WERI-Rb-1 (cell line): Measurements from ENCODE around the gene VAV3.

ENCODE experiments used
- DNase-seq: peaks from one replicate; pipeline ENCODE4 v3.0.0-alpha.2; 2020
- H3K27ac ChIP-seq: fragments of 250-450 bp; sonication (Bioruptor Pico); 2 replicates; pipeline ENCODE4 v1.5.1; 2020; ENCODE audit warnings: mild to moderate bottlenecking, moderate library complexity
- H3K27me3 ChIP-seq: fragments of 250-450 bp; sonication (Bioruptor Pico); 2 replicates; pipeline ENCODE4 v1.5.1; 2021; ENCODE audit warnings: mild to moderate bottlenecking, low read depth, moderate library complexity; ENCODE audit not compliant: insufficient read depth, severe bottlenecking
- H3K36me3 ChIP-seq: fragments of 250-450 bp; sonication (Bioruptor Pico); 2 replicates; pipeline ENCODE4 v1.5.1; 2020; ENCODE audit warnings: mild to moderate bottlenecking, moderate library complexity
- H3K4me3 ChIP-seq: 2 replicates; pipeline ENCODE4 v1.5.1; 2011; ENCODE audit warnings: low read depth, mild to moderate bottlenecking, control low read depth, low read length
- H3K9me3 ChIP-seq: fragments of 250-450 bp; sonication (Bioruptor Pico); 2 replicates; pipeline ENCODE4 v1.5.1; 2021; ENCODE audit warnings: mild to moderate bottlenecking, moderate library complexity; ENCODE audit not compliant: severe bottlenecking
- TF ChIP-seq, protein P1 (sequence below): IDR thresholded peaks from 2 replicates; pipeline ENCODE4 v1.5.1; 2011; ENCODE audit warnings: low read depth, mild to moderate bottlenecking, control low read depth, inconsistent platforms, low read length

Gene VAV3

DNA sequence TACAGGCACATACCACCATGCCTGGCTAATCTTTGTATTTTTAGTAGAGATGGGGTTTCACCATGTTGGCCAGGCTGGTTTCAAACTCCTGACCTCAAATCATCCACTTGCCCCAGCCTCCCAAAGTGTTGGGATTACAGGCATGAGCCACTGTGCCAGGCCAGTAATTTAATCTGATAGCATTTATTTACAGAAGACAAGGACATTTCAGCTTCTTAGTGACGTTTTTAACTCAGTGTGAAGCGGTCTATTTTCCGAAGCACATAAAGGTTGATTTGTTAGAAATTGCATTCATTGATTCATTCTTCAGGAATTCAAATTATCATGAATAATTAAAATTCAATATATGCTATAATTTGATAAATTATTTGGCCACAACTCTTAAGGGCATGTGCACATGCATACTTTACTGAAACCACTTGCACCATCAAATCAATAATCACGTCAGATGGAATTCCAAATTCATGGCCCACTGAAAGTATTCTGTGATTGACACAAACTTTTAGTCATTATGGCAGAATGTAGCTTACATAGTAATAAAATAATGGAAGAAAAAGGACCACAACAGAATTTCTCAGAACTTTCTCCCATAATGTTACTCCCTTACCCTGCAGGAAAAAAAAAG lies 339.5 kb downstream of the VAV3 start:
- H3K36me3 ChIP-seq = no peaks in the 10 kb centered on the region
- no peak overlapping the region for H3K4me3 ChIP-seq
- DNase-seq = no peak
- no peaks in the 10 kb centered on the region for H3K27me3 ChIP-seq
- H3K9me3 ChIP-seq = no peaks in the 10 kb centered on the region
- H3K27ac ChIP-seq = no peak overlapping the region
- TF ChIP-seq, protein P1, sequence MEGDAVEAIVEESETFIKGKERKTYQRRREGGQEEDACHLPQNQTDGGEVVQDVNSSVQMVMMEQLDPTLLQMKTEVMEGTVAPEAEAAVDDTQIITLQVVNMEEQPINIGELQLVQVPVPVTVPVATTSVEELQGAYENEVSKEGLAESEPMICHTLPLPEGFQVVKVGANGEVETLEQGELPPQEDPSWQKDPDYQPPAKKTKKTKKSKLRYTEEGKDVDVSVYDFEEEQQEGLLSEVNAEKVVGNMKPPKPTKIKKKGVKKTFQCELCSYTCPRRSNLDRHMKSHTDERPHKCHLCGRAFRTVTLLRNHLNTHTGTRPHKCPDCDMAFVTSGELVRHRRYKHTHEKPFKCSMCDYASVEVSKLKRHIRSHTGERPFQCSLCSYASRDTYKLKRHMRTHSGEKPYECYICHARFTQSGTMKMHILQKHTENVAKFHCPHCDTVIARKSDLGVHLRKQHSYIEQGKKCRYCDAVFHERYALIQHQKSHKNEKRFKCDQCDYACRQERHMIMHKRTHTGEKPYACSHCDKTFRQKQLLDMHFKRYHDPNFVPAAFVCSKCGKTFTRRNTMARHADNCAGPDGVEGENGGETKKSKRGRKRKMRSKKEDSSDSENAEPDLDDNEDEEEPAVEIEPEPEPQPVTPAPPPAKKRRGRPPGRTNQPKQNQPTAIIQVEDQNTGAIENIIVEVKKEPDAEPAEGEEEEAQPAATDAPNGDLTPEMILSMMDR = no peak

DNA sequence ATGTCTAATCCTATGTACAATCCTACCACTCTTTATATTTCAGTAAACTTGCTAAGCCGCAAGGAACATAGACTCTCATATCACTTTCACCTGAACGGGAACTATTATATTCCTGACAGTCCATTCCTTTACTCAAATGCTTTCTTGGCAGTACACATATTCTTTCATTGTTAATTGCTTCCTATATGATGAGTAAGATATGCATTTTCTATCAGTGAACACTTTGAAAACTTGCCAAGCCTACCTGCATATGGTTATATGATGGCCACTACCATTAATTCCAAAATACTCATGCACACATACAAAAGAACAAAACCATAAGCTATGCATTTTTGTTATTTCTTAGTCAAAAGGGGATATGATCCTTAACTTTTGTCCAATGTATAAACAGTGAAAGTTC lies 341.5 kb downstream of the VAV3 start:
- no peaks in the 10 kb centered on the region for H3K36me3 ChIP-seq
- H3K27ac ChIP-seq = no peak overlapping the region
- no peaks in the 10 kb centered on the region for H3K27me3 ChIP-seq
- H3K9me3 ChIP-seq = no peaks in the 10 kb centered on the region
- no peak overlapping the region for H3K4me3 ChIP-seq
- TF ChIP-seq, protein P1 = no peak
- no peak for DNase-seq

DNA sequence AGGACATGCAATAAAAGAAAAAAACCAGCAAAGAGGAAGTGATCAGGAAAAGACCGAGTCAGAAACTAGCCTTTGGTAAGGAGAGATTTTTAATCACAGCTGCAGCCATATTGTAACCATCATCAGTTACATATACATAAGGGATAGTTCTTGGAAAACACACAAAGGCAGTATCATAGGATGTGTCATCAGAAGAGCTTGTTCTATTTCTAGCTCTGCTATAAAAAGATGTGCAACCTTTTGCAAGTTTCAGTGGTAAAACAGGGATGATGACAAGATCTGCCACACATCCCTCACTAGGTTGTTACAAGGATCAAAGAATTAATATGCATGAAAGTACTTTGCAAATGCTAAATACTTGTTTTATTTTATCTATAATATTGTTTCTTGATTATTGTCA lies 342.0 kb downstream of the VAV3 start:
- H3K36me3 ChIP-seq = no peaks in the 10 kb centered on the region
- no peak for DNase-seq
- H3K9me3 ChIP-seq = no peaks in the 10 kb centered on the region
- H3K4me3 ChIP-seq = no peak overlapping the region
- no peak overlapping the region for H3K27ac ChIP-seq
- TF ChIP-seq, protein P1 = no peak
- H3K27me3 ChIP-seq = no peaks in the 10 kb centered on the region

DNA sequence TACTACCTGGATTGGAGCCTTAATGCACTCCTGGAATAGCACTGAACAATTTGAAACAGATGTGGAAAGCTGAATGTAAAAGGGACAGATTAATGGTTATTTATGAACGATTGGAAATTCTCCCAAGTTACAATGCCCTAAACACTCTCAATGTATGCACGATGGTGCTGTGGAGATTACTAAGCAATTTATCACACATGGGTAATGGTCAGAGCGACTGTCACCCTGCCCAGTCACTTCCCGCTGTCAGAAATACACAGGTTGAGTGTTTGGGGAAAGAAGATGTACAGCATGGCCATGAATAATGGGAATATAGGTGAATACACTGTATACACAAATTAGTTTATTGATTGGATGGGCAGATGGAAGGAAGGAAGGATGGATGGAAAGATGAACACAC lies 342.4 kb downstream of the VAV3 start:
- no peaks in the 10 kb centered on the region for H3K36me3 ChIP-seq
- no peaks in the 10 kb centered on the region for H3K9me3 ChIP-seq
- DNase-seq = no peak
- no peak overlapping the region for H3K27ac ChIP-seq
- H3K27me3 ChIP-seq = no peaks in the 10 kb centered on the region
- TF ChIP-seq, protein P1 = no peak
- no peak overlapping the region for H3K4me3 ChIP-seq

DNA sequence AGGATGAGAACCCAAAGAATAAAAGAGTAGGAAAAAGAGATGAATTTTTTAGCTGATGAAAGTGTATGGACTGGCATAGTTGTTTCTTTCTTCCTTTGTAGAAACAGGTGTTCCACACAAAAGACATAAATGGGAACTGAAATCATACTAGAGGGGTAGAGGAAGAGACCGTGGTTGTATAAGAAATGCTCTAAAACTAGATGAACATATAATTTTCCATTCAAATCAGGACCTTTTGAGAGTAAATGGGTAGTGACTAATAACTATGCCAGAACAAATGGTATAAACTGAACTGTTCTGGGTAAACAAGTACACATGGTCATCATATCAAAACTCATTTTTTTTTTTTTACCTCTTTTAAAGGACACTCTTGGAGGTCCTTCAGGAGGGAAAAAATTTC lies 344.2 kb downstream of the VAV3 start:
- Histone ChIP-seq H3K36me3 (no peaks in the 10 kb centered on the region), H3K27ac (no peak overlapping the region), H3K27me3 (no peaks in the 10 kb centered on the region), H3K4me3 (no peak overlapping the region), H3K9me3 (peaks cover 3% of the 10 kb centered on the region)
- TF ChIP-seq, protein P1 = no peak
- DNase-seq = no peak

DNA sequence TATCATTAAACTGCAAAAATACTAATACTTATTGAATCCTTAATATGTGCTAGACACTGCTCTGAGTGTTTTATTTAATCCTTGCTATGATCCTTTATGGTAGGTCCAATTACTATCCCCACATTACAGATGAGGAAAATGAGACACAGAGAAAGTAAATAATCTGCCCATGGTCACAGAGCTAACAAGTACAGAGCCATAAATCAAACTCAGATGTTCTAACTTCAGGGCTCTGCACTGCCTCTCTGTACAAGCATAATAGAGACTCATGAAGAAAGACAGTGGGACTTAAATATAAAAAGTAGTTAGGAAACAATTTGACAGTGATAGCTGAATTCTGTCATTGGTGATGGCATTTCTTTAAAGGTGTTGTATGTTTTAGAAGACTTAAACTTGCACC lies 346.4 kb downstream of the VAV3 start:
- Histone ChIP-seq H3K27ac (no peak overlapping the region), H3K27me3 (no peaks in the 10 kb centered on the region), H3K36me3 (no peaks in the 10 kb centered on the region), H3K9me3 (peaks cover 3% of the 10 kb centered on the region), H3K4me3 (no peak overlapping the region)
- TF ChIP-seq, protein P1 = no peak
- DNase-seq = no peak
